Measurements from ENCODE around the gene SLC2A2. TPM values are rescaled to one million over a fixed set of nuclear protein-coding genes. Genes with fewer than 3 reads are reported as not detected.

SLC2A2 gene
- total and polyA plus RNA-seq, 8 donors = 0.59 to 5.9 (median 2.7) TPM

GRCh38 chr3:171011109-171011872, 15.2 kb downstream of the SLC2A2 start:
- 80 to 83% methylated on average over 2 of the region's 2 CpGs for WGBS, 2 donors
- H3K27ac ChIP-seq = no peak overlapping the region
- no peaks in the 10 kb centered on the region for H3K27me3 ChIP-seq
- H3K36me3 ChIP-seq = no peaks in the 10 kb centered on the region
- intact Hi-C loops (cut with DNase I) = no loop called here
- H3K9me3 ChIP-seq = no peaks in the 10 kb centered on the region
- H3K4me1 ChIP-seq = no peaks in the 10 kb centered on the region
- ATAC-seq (no peak), DNase-seq (no peak), FAIRE-seq (no peak)
- TF ChIP-seq, protein P1, sequence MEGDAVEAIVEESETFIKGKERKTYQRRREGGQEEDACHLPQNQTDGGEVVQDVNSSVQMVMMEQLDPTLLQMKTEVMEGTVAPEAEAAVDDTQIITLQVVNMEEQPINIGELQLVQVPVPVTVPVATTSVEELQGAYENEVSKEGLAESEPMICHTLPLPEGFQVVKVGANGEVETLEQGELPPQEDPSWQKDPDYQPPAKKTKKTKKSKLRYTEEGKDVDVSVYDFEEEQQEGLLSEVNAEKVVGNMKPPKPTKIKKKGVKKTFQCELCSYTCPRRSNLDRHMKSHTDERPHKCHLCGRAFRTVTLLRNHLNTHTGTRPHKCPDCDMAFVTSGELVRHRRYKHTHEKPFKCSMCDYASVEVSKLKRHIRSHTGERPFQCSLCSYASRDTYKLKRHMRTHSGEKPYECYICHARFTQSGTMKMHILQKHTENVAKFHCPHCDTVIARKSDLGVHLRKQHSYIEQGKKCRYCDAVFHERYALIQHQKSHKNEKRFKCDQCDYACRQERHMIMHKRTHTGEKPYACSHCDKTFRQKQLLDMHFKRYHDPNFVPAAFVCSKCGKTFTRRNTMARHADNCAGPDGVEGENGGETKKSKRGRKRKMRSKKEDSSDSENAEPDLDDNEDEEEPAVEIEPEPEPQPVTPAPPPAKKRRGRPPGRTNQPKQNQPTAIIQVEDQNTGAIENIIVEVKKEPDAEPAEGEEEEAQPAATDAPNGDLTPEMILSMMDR (IDR thresholded peaks at IDR 0.05) = no peak
- H3K4me3 ChIP-seq = no peak overlapping the region

DNA sequence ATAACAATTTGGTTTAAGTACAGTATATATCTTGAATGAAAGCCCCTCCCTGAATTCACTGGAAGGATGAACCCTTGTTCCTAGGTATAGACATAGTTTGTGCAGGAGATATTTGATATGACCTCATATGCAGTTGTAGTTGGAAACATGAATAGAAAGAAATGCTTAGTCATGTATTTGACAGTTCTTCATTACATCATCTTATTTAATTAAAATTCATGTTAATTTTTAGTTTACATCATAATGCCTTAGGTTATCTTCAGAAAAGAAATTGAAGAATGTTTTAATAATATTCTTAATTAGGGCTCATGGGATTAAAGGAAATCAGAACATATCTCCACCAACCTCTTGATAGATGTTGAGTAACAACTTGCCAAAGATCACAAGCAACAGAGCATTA, 19.2 kb downstream of the SLC2A2 start:
- no peaks in the 10 kb centered on the region for H3K27me3 ChIP-seq
- H3K27ac ChIP-seq = no peak overlapping the region
- no peak overlapping the region for H3K4me3 ChIP-seq
- no peaks in the 10 kb centered on the region for H3K36me3 ChIP-seq
- H3K4me1 ChIP-seq = peaks cover 5 to 7% (median 7%) of the 10 kb centered on the region in 3 donors
- FAIRE-seq = no peak
- DNase-seq = no peak
- no peak for ATAC-seq
- TF ChIP-seq, protein P1 (IDR thresholded peaks at IDR 0.05) = no peak
- intact Hi-C loops (cut with DNase I) = no loop called here
- H3K9me3 ChIP-seq = no peaks in the 10 kb centered on the region

DNA sequence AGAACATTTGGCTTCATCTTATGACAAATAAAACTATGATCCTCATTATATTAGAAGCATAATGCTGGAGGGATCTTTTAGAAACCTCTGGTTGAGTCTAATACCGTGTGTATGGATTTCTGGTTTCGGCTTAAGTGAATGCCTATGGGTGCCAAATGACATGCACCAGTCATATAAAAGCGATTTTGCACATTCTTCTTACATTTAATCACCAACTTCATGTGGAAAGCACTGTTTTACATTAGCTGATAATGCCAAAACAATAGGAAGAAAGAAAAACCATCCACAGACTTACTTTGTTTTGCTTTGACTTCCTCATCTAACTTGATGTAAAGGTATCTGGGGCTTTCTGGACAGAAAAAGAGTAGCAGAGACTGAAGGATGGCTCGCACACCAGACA, 20.9 kb downstream of the SLC2A2 start:
- Histone ChIP-seq H3K27me3 (no peaks in the 10 kb centered on the region), H3K9me3 (no peaks in the 10 kb centered on the region), H3K27ac (no peak overlapping the region), H3K36me3 (no peaks in the 10 kb centered on the region), H3K4me3 (no peak overlapping the region), H3K4me1 (peaks cover 17 to 24% (median 22%) of the 10 kb centered on the region in 3 donors)
- intact Hi-C loops (cut with DNase I) = no loop called here
- TF ChIP-seq, protein P1 (IDR thresholded peaks at IDR 0.05) = no peak
- ATAC-seq (no peak), FAIRE-seq (no peak), DNase-seq (no peak)
- 86 to 88% methylated on average over 4 of the region's 4 CpGs for whole genome bisulfite sequencing, 2 donors

DNA sequence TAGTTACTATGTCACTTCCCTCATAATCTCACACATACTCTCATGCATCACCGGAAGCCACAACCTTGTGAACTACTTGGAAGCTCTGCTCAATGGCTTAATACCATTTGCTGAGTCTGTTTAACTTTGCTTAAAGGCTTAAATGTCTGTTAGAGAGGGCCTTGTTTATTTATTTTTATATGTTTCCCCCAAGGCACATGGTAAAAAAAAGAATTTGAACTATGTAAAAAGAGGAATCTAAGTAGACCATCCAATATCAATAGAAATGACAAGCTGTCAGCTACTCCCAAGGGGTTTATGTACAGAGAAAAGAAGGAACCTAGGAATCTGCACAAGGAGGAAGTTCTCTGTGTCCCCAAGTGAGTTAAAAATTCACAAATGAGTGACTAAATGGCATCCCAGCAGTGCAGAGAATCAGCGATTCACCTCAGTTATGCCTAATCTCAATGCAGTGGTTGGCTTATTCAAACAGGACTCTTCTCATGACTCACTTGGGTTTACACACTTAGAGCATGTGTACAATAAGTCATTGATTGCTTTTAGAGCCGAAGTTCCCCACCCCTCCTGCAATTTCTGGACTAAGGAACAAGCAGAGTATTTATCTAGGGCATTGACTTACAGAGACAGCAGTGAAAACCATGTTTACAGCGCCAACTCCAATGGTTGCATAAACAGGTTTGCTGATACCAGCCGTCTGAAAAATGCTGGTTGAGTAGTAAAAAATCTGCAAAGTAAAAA, 24.4 kb downstream of the SLC2A2 start:
- WGBS, 2 donors = 23 to 27% methylated on average over 5 of the region's 5 CpGs

More for the DNA sequence above, 24.4 kb downstream of the SLC2A2 start:
- ATAC-seq (peak; percentile 73 to 89 (median 81)), FAIRE-seq (no peak), DNase-seq (peak in 3 of 6 donors; percentile 26 to 59 (median 28))
- intact Hi-C loops (cut with DNase I) = no loop called here
- Histone ChIP-seq H3K36me3 (no peaks in the 10 kb centered on the region), H3K9me3 (no peaks in the 10 kb centered on the region), H3K4me1 (peaks cover 42 to 52% (median 48%) of the 10 kb centered on the region in 3 donors), H3K4me3 (no peak overlapping the region), H3K27ac (peak overlapping the region; percentile 15 to 34 (median 22)), H3K27me3 (no peaks in the 10 kb centered on the region)
- TF ChIP-seq, protein P1 (IDR thresholded peaks at IDR 0.05) = no peak

Data from pancreas (tissue), 10 donors.